Mesenchymal stem cell (in vitro differentiated cells and primary cell): Measurements from ENCODE around the gene PANK4.
A peak's percentile ranks its signal among the peaks of the same experiment; 100 is the strongest.

Experiments
- DNase-seq: peaks from one replicate; pipeline ENCODE4 v3.0.0-alpha.2; 2013
- H2AFZ ChIP-seq: one replicate; pipeline ENCODE4 v1.6.1; 2013; ENCODE audit warnings: low read depth, mild to moderate bottlenecking, control low read depth, inconsistent platforms, low read length, moderate library complexity
- H2AK5ac ChIP-seq: 2 replicates; pipeline ENCODE4 v1.6.1; 2013; ENCODE audit warnings: low read length, moderate library complexity, mild to moderate bottlenecking, inconsistent platforms; ENCODE audit not compliant: severe bottlenecking
- H2BK120ac ChIP-seq: one replicate; pipeline ENCODE4 v1.6.1; 2013; ENCODE audit warnings: low read depth, mild to moderate bottlenecking, inconsistent platforms, low read length, moderate library complexity
- H2BK12ac ChIP-seq, 2 experiments: one replicate each; pipeline ENCODE4 v1.6.1; 2013; ENCODE audit warnings: inconsistent platforms in 2 of 2, low read length in 2 of 2, mild to moderate bottlenecking in 2 of 2, moderate library complexity in 2 of 2, control low read depth in 1 of 2
- H2BK15ac ChIP-seq: one replicate; pipeline ENCODE4 v1.6.1; 2013; ENCODE audit warnings: mild to moderate bottlenecking, low read depth, inconsistent platforms; ENCODE audit not compliant: poor library complexity, severe bottlenecking
- H2BK5ac ChIP-seq: 2 replicates; pipeline ENCODE4 v1.6.1; 2013; ENCODE audit warnings: low read depth, mild to moderate bottlenecking, low read length, control low read depth, inconsistent platforms; ENCODE audit not compliant: poor library complexity, severe bottlenecking
- H3K14ac ChIP-seq, 2 experiments: one replicate each; pipeline ENCODE4 v1.6.1; 2013; ENCODE audit warnings: inconsistent platforms in 2 of 2, low read length in 2 of 2, control low read depth in 1 of 2, mild to moderate bottlenecking in 1 of 2, moderate library complexity in 1 of 2
- H3K18ac ChIP-seq, 2 experiments: one replicate each; pipeline ENCODE4 v1.6.1; 2013; ENCODE audit warnings: inconsistent platforms in 2 of 2, low read length in 2 of 2, control low read depth in 1 of 2, low read depth in 1 of 2, mild to moderate bottlenecking in 1 of 2
- H3K23ac ChIP-seq, 2 experiments: one replicate each; pipeline ENCODE4 v1.6.1; 2013; ENCODE audit warnings: inconsistent platforms in 2 of 2, low read length in 2 of 2, mild to moderate bottlenecking in 2 of 2, moderate library complexity in 2 of 2, control low read depth in 1 of 2
- H3K27ac ChIP-seq: 2 replicates; pipeline ENCODE4 v1.5.1; 2013; ENCODE audit warnings: mild to moderate bottlenecking, moderate library complexity, low read length, control low read depth, inconsistent platforms; ENCODE audit not compliant: poor library complexity, severe bottlenecking
- H3K27me3 ChIP-seq, 2 experiments: 2 replicates each; pipeline versions ENCODE4 v1.6.1 to v1.7.0; 2013; ENCODE audit warnings: low read length in 2 of 2, mild to moderate bottlenecking in 2 of 2, moderate library complexity in 2 of 2, control low read depth in 1 of 2, inconsistent platforms in 1 of 2; ENCODE audit not compliant: control insufficient read depth in 1 of 2, insufficient read depth in 1 of 2
- H3K36me3 ChIP-seq, 2 experiments: 2 replicates each; pipeline versions ENCODE4 v1.6.1 to v1.7.0; 2013; ENCODE audit warnings: low read length in 2 of 2, control low read depth in 1 of 2, inconsistent platforms in 1 of 2, low read depth in 1 of 2, mild to moderate bottlenecking in 1 of 2; ENCODE audit not compliant: insufficient read depth in 2 of 2, control insufficient read depth in 1 of 2
- H3K4ac ChIP-seq, 2 experiments: one replicate each; pipeline ENCODE4 v1.6.1; 2013; ENCODE audit warnings: inconsistent platforms in 2 of 2, low read length in 2 of 2, mild to moderate bottlenecking in 2 of 2, moderate library complexity in 2 of 2, control low read depth in 1 of 2, low read depth in 1 of 2
- H3K4me1 ChIP-seq: 2 replicates; pipeline ENCODE4 v1.6.1; 2013; ENCODE audit warnings: low read depth, low read length, control low read depth; ENCODE audit not compliant: control insufficient read depth, insufficient read depth
- H3K4me2 ChIP-seq: 2 replicates; pipeline ENCODE4 v1.6.1; 2013; ENCODE audit warnings: low read length, mild to moderate bottlenecking, inconsistent platforms; ENCODE audit not compliant: poor library complexity, severe bottlenecking
- H3K4me3 ChIP-seq, 2 experiments: 2 replicates each; pipeline versions ENCODE4 v1.5.1 to v1.7.0; 2013; ENCODE audit warnings: low read length in 2 of 2, mild to moderate bottlenecking in 2 of 2, control low read depth in 1 of 2, low read depth in 1 of 2; ENCODE audit not compliant: insufficient read depth in 1 of 2
- H3K79me1 ChIP-seq: replicated peaks from 2 replicates; pipeline ENCODE4 v1.6.1; 2013; ENCODE audit warnings: mild to moderate bottlenecking, control low read depth, low read length, inconsistent platforms; ENCODE audit not compliant: poor library complexity, severe bottlenecking
- H3K9ac ChIP-seq: 2 replicates; pipeline ENCODE4 v1.7.0; 2013; ENCODE audit warnings: mild to moderate bottlenecking, low read length, moderate library complexity
- H3K9me3 ChIP-seq: 2 replicates; pipeline ENCODE4 v1.7.0; 2013; ENCODE audit warnings: mild to moderate bottlenecking, low read length; ENCODE audit not compliant: control insufficient read depth
- H4K8ac ChIP-seq: one replicate; pipeline ENCODE4 v1.6.1; 2013; ENCODE audit warnings: inconsistent platforms, mild to moderate bottlenecking, low read length, moderate library complexity
- H4K91ac ChIP-seq: one replicate; pipeline ENCODE4 v1.6.1; 2013; ENCODE audit warnings: mild to moderate bottlenecking, low read length, inconsistent platforms
- WGBS: methylation state at CpG from one replicate; pipeline ENCODE4 v1.1.7; 2013; ENCODE audit warnings: mixed read lengths; 5-methylcytosine and 5-hydroxymethylcytosine counted together

PANK4 gene

DNA sequence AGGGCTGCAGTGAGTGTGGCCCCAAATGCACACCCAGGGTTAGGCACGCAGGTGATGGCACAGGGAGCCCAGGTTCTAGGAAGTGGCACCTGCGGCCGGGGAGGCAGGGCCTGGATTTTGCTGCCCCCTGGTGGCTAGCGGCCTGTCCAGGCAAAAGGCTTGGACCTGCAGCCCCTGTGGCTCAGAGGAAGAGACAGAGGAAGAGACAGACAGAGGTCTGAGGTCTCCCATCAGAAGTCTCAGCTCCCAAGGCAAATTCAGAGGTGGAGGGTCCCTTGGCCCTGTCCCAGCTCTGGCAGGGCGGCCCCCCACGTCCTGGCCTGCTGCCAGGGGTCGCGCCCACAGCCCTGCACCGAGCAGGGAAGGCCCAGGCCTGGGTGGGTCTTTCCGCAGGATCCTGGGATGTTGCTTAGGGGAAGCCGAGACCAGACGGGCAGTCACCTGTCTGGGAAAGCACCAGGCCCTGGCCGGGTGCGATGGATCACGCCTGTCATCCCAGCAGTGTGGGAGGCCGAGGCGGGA, 21.7 kb upstream of the PANK4 start:
- H4K91ac ChIP-seq, result no peak overlapping the region
- H3K4me1 ChIP-seq, result peaks cover 51% of the 10 kb centered on the region
- H2BK5ac ChIP-seq, result no peak overlapping the region
- peak overlapping the region in 1 of 2 experiments; percentile 16 for H3K4ac ChIP-seq
- H2BK120ac ChIP-seq, result no peak overlapping the region
- H2BK12ac ChIP-seq, result no peak overlapping the region
- H3K18ac ChIP-seq, result no peak overlapping the region
- H3K27me3 ChIP-seq, result peaks cover 0 to 10% of the 10 kb centered on the region in 2 experiments
- H2BK15ac ChIP-seq, result no peak overlapping the region
- H3K4me2 ChIP-seq, result peak overlapping the region; percentile 85
- peak overlapping the region; percentile 80 for H3K9ac ChIP-seq
- WGBS, result 49% methylated on average over 17 of the region's 17 CpGs
- no peak overlapping the region for H3K23ac ChIP-seq
- no peak overlapping the region for H3K14ac ChIP-seq
- DNase-seq, result peak; percentile 63
- H3K27ac ChIP-seq, result no peak overlapping the region
- no peak overlapping the region for H2AK5ac ChIP-seq
- H4K8ac ChIP-seq, result no peak overlapping the region
- no peaks in the 10 kb centered on the region for H3K9me3 ChIP-seq
- no peaks in the 10 kb centered on the region for H3K79me1 ChIP-seq
- no peaks in the 10 kb centered on the region for H3K36me3 ChIP-seq
- H3K4me3 ChIP-seq, result peak overlapping the region in 1 of 2 experiments; percentile 53
- H2AFZ ChIP-seq, result no peak overlapping the region

GRCh38 chr1:2547210-2548067, 21.0 kb upstream of the PANK4 start:
- Histone ChIP-seq H2BK5ac (no peak overlapping the region), H3K9me3 (no peaks in the 10 kb centered on the region), H4K91ac (peak overlapping the region; percentile 60), H3K79me1 (no peaks in the 10 kb centered on the region), H3K14ac (peak overlapping the region in 1 of 2 experiments; percentile 71), H2BK15ac (no peak overlapping the region), H3K27me3 (peaks cover 0 to 10% of the 10 kb centered on the region in 2 experiments), H3K9ac (no peak overlapping the region), H2AFZ (peak overlapping the region; percentile 57), H3K27ac (peak overlapping the region; percentile 55), H3K4me2 (peak overlapping the region; percentile 85), H3K4ac (peak overlapping the region in 1 of 2 experiments; percentile 30), H4K8ac (peak overlapping the region; percentile 71), H3K23ac (peak overlapping the region in 1 of 2 experiments; percentile 35), H3K18ac (peak overlapping the region; percentile 59 to 61), H2BK120ac (no peak overlapping the region), H2BK12ac (peak overlapping the region; percentile 37 to 59), H3K36me3 (no peaks in the 10 kb centered on the region), H3K4me1 (peaks cover 55% of the 10 kb centered on the region), H3K4me3 (peak overlapping the region in 1 of 2 experiments; percentile 55), H2AK5ac (no peak overlapping the region)
- 20% methylated on average over 24 of the region's 27 CpGs for WGBS
- DNase-seq, result no peak

- WGBS, result 1% methylated on average over 49 of the region's 52 CpGs
- Histone ChIP-seq H3K9ac (peak overlapping the region; percentile 32), H3K27me3 (peaks cover 0 to 13% of the 10 kb centered on the region in 2 experiments), H3K4me3 (peak overlapping the region; percentile 55 to 66), H3K9me3 (no peaks in the 10 kb centered on the region), H4K8ac (peak overlapping the region; percentile 71), H2BK12ac (peak overlapping the region; percentile 59 to 75), H3K23ac (peak overlapping the region in 1 of 2 experiments; percentile 48), H2BK15ac (peak overlapping the region; percentile 94), H3K4me2 (peak overlapping the region; percentile 85), H3K18ac (peak overlapping the region; percentile 59 to 88), H3K4me1 (peaks cover 58% of the 10 kb centered on the region), H2BK120ac (peak overlapping the region; percentile 4), H3K36me3 (no peaks in the 10 kb centered on the region), H3K4ac (peak overlapping the region in 1 of 2 experiments; percentile 81), H2BK5ac (no peak overlapping the region), H3K79me1 (no peaks in the 10 kb centered on the region), H2AFZ (peak overlapping the region; percentile 84), H3K14ac (peak overlapping the region in 1 of 2 experiments; percentile 71), H4K91ac (peak overlapping the region; percentile 60), H3K27ac (no peak overlapping the region), H2AK5ac (no peak overlapping the region)
- DNase-seq, result peak; percentile 85
These were observed 20.3 kb upstream of the PANK4 start for GRCh38 chr1:2546515-2547209.
